Measurements from ENCODE around the gene PPP1R14C.

GRCh38 chr6:150230832-150231524, 88.1 kb downstream of the PPP1R14C start:
- no peak for TF ChIP-seq POLR2AphosphoS5 (IDR thresholded peaks at IDR 0.05; ENCODE audit: low read depth, low read length)
- no peak for TF ChIP-seq REST (IDR thresholded peaks at IDR 0.05; ENCODE audit: insufficient read depth in 1 of 2, low read depth in 2 of 2, low read length in 2 of 2)
